Measurements from ENCODE around the gene MIS18BP1. TPM values are rescaled to one million over a fixed set of nuclear protein-coding genes. Genes with fewer than 3 reads are reported as not detected.

MIS18BP1 gene
- total RNA-seq, 1 experiment from 2014 or later: 26.6 TPM

- DNase-seq (ENCODE audit: low read depth): no peak
- in situ Hi-C loops (cut with HindIII; ENCODE audit: low pct_unique_long_range_greater_than_20kb, low sequenced_read_pairs): no loop called here
These were observed 71.2 kb downstream of the MIS18BP1 start for GRCh38 chr14:45181806-45182205.

- DNase-seq (ENCODE audit: low read depth): no peak
- in situ Hi-C loops (cut with HindIII; ENCODE audit: low pct_unique_long_range_greater_than_20kb, low sequenced_read_pairs): no loop called here
These were observed 71.7 kb downstream of the MIS18BP1 start for GRCh38 chr14:45181329-45181728.

- in situ Hi-C loops (cut with HindIII; ENCODE audit: low pct_unique_long_range_greater_than_20kb, low sequenced_read_pairs): no loop called here
- no peak for DNase-seq (ENCODE audit: low read depth)
These were observed 75.9 kb downstream of the MIS18BP1 start for GRCh38 chr14:45177076-45177475.

GRCh38 chr14:45169906-45170305 is 83.1 kb downstream of the MIS18BP1 start:
- in situ Hi-C loops (cut with HindIII; ENCODE audit: low pct_unique_long_range_greater_than_20kb, low sequenced_read_pairs): no loop called here
- DNase-seq (ENCODE audit: low read depth): no peak

- in situ Hi-C loops (cut with HindIII; ENCODE audit: low pct_unique_long_range_greater_than_20kb, low sequenced_read_pairs): no loop called here
These were observed 96.9 kb downstream of the MIS18BP1 start for GRCh38 chr14:45156067-45156466.

More at GRCh38 chr14:45156067-45156466, 96.9 kb downstream of the MIS18BP1 start:
- DNase-seq (ENCODE audit: low read depth): no peak

Other genes with a start within 250 kb of the MIS18BP1 start
- 12.0 and 22.8 TPM in 2 replicates for gene PRPF39, start 169.1 kb downstream of the MIS18BP1 start, total RNA-seq (2014; rRNA removed; shearing (Covaris generic); ENCODE audit: low replicate concordance)
- 29.0 and 52.9 TPM in 2 replicates for gene FKBP3, start 118.7 kb downstream of the MIS18BP1 start, total RNA-seq (2014; rRNA removed; shearing (Covaris generic); ENCODE audit: low replicate concordance)
- gene FANCM, start 117.3 kb downstream of the MIS18BP1 start, total RNA-seq (2014; rRNA removed; shearing (Covaris generic); ENCODE audit: low replicate concordance): 1.3 and 1.8 TPM in 2 replicates

Measured in Caki2 (cell line).